ENCODE results near the gene TSEN54. TPM values are rescaled to one million over a fixed set of nuclear protein-coding genes. Genes with fewer than 3 reads are reported as not detected.
A peak's percentile ranks its signal among the peaks of the same experiment; 100 is the strongest.
"Not testable (repeated sequence)": the region's sequence is repeated elsewhere in the genome, so short reads cannot be mapped to it uniquely, and the experiment has no call there.

The TSEN54 gene
- total RNA-seq, 1 experiment from 2014 or later: 78.7 TPM

GRCh38 chr17:75476271-75476671 lies 40.1 kb upstream of the TSEN54 start:
- no peak overlapping the region for H3K27ac ChIP-seq (ENCODE audit: low read length)
- no peaks in the 10 kb centered on the region for H3K27me3 ChIP-seq (ENCODE audit: control insufficient read depth, insufficient read depth, low read length)
- BruUV-seq (replicated peaks): no TSS peak
- ChIA-PET CTCF (no interaction called here), POLR2A (no interaction called here)
- ATAC-seq (no peak), DNase-seq (ENCODE audit: low read depth, low spot score) (no peak)
- no peaks in the 10 kb centered on the region for H3K4me1 ChIP-seq (ENCODE audit: control insufficient read depth, insufficient read depth, low read length)
- intact Hi-C loops (cut with micrococcal nuclease; ENCODE audit: unreplicated experiment) (no loop called here), in situ Hi-C loops (cut with HindIII; ENCODE audit: low pct_unique_long_range_greater_than_20kb, low sequenced_read_pairs) (no loop called here)
- H3K36me3 ChIP-seq (ENCODE audit: control insufficient read depth, insufficient read depth, low read length): no peaks in the 10 kb centered on the region
- TF ChIP-seq SIN3A (IDR thresholded peaks at IDR 0.05; ENCODE audit: borderline replicate concordance, insufficient read depth, low read depth, low read length) (no peak), TCF7L2 (IDR thresholded peaks at IDR 0.05; ENCODE audit: low read depth, low read length) (no peak), REST (IDR thresholded peaks at IDR 0.05; ENCODE audit: insufficient read depth in 1 of 2, low read depth in 2 of 2, low read length in 1 of 2) (no peak)
- no peaks in the 10 kb centered on the region for H3K9me3 ChIP-seq (ENCODE audit: control insufficient read depth, insufficient read depth, low read depth, low read length)
- no peak overlapping the region for H3K4me3 ChIP-seq (ENCODE audit: low read depth in 2 of 2, low read length in 2 of 2)

- intact Hi-C loops (cut with micrococcal nuclease; ENCODE audit: unreplicated experiment): no loop called here
- Histone ChIP-seq H3K4me3 (ENCODE audit: low read depth in 2 of 2, low read length in 2 of 2) (no peak overlapping the region), H3K27me3 (ENCODE audit: control insufficient read depth, insufficient read depth, low read length) (no peaks in the 10 kb centered on the region), H3K27ac (ENCODE audit: low read length) (no peak overlapping the region), H3K36me3 (ENCODE audit: control insufficient read depth, insufficient read depth, low read length) (no peaks in the 10 kb centered on the region), H3K4me1 (ENCODE audit: control insufficient read depth, insufficient read depth, low read length) (no peaks in the 10 kb centered on the region), H3K9me3 (ENCODE audit: control insufficient read depth, insufficient read depth, low read depth, low read length) (no peaks in the 10 kb centered on the region)
- no peak for DNase-seq (ENCODE audit: low read depth, low spot score)
- TSS peak; percentile 49 for BruUV-seq (replicated peaks)
- ChIA-PET POLR2A (no interaction called here), CTCF (interaction anchor here (0.5 kb wide), 1 partner anchor 151 kb away, joined by 6 read pairs; no protein-coding TSS in a partner anchor)
- in situ Hi-C loops (cut with HindIII; ENCODE audit: low pct_unique_long_range_greater_than_20kb, low sequenced_read_pairs): no loop called here
- ATAC-seq: no peak
- TF ChIP-seq POLR2AphosphoS5 (IDR thresholded peaks at IDR 0.05; ENCODE audit: low read depth, low read length) (no peak), SIN3A (IDR thresholded peaks at IDR 0.05; ENCODE audit: borderline replicate concordance, insufficient read depth, low read depth, low read length) (no peak), CTCF (IDR thresholded peaks at IDR 0.05) (no peak), TCF7L2 (IDR thresholded peaks at IDR 0.05; ENCODE audit: low read depth, low read length) (no peak), REST (IDR thresholded peaks at IDR 0.05; ENCODE audit: insufficient read depth in 1 of 2, low read depth in 2 of 2, low read length in 1 of 2) (no peak)
Measured at GRCh38 chr17:75476752-75477489, 39.4 kb upstream of the TSEN54 start.

GRCh38 chr17:75477490-75477862 lies 38.9 kb upstream of the TSEN54 start:
- CTCF ChIA-PET: interaction anchor here (0.5 kb wide), 1 partner anchor 151 kb away, joined by 6 read pairs; no protein-coding TSS in a partner anchor
- BruUV-seq (replicated peaks); H3K27ac ChIP-seq (ENCODE audit: low read length); H3K9me3 ChIP-seq (ENCODE audit: control insufficient read depth, insufficient read depth, low read depth, low read length); H3K27me3 ChIP-seq (ENCODE audit: control insufficient read depth, insufficient read depth, low read length); POLR2A ChIA-PET; in situ Hi-C loops (cut with HindIII; ENCODE audit: low pct_unique_long_range_greater_than_20kb, low sequenced_read_pairs); H3K4me1 ChIP-seq (ENCODE audit: control insufficient read depth, insufficient read depth, low read length); DNase-seq (ENCODE audit: low read depth, low spot score); ATAC-seq; H3K36me3 ChIP-seq (ENCODE audit: control insufficient read depth, insufficient read depth, low read length); H3K4me3 ChIP-seq (ENCODE audit: low read depth in 2 of 2, low read length in 2 of 2); intact Hi-C loops (cut with micrococcal nuclease; ENCODE audit: unreplicated experiment): not testable (repeated sequence)

All from Panc1 (cell line).